ENCODE results near the gene HMOX2. TPM values are rescaled to one million over a fixed set of nuclear protein-coding genes. Genes with fewer than 3 reads are reported as not detected.

Gene HMOX2
- polyA plus RNA-seq (2014; cell fraction: cytosol; rRNA removed): 46.9 and 54.2 TPM in 2 replicates
- polyA plus RNA-seq (2014; cell fraction: nucleus; rRNA removed): 27.5 and 32.0 TPM in 2 replicates

GRCh38 chr16:4475880-4476788 is at the start of gene HMOX2:
Gene HMOX2 (plus strand): TSS chr16:4476398. CDS start chr16:4505525, 29,127 bp downstream.
- DNase-seq (ENCODE audit: low spot score): peak; percentile 92

GRCh38 chr16:4426722-4427372 is 49.4 kb upstream of the HMOX2 start:
- DNase-seq (ENCODE audit: low spot score): no peak

GRCh38 chr16:4428500-4428899 is 47.7 kb upstream of the HMOX2 start:
- DNase-seq (ENCODE audit: low spot score): no peak

GRCh38 chr16:4431023-4431422 is 45.2 kb upstream of the HMOX2 start:
- DNase-seq (ENCODE audit: low spot score): no peak

GRCh38 chr16:4433228-4433627 is 43.0 kb upstream of the HMOX2 start:
- DNase-seq (ENCODE audit: low spot score): no peak

- DNase-seq (ENCODE audit: low spot score): no peak
Measured at GRCh38 chr16:4433914-4434787, 42.0 kb upstream of the HMOX2 start.

- no peak for DNase-seq (ENCODE audit: low spot score)
Measured at GRCh38 chr16:4435337-4436067, 40.7 kb upstream of the HMOX2 start.

- no peak for DNase-seq (ENCODE audit: low spot score)
Measured at GRCh38 chr16:4437366-4437765, 38.8 kb upstream of the HMOX2 start.

- no peak for DNase-seq (ENCODE audit: low spot score)
Measured at GRCh38 chr16:4442371-4442770, 33.8 kb upstream of the HMOX2 start.

- no peak for DNase-seq (ENCODE audit: low spot score)
Measured at GRCh38 chr16:4443271-4443670, 32.9 kb upstream of the HMOX2 start.

GRCh38 chr16:4443986-4444385 is 32.2 kb upstream of the HMOX2 start:
- no peak for DNase-seq (ENCODE audit: low spot score)

- no peak for DNase-seq (ENCODE audit: low spot score)
Measured at GRCh38 chr16:4450430-4450829, 25.8 kb upstream of the HMOX2 start.

- no peak for DNase-seq (ENCODE audit: low spot score)
Measured at GRCh38 chr16:4450931-4451519, 25.2 kb upstream of the HMOX2 start.

GRCh38 chr16:4452674-4453073 is 23.5 kb upstream of the HMOX2 start:
- DNase-seq (ENCODE audit: low spot score): no peak

GRCh38 chr16:4454623-4455022 is 21.6 kb upstream of the HMOX2 start:
- no peak for DNase-seq (ENCODE audit: low spot score)

- no peak for DNase-seq (ENCODE audit: low spot score)
Measured at GRCh38 chr16:4455081-4455480, 21.1 kb upstream of the HMOX2 start.

- DNase-seq (ENCODE audit: low spot score): no peak
Measured at GRCh38 chr16:4455951-4456350, 20.2 kb upstream of the HMOX2 start.

- no peak for DNase-seq (ENCODE audit: low spot score)
Measured at GRCh38 chr16:4460936-4461249, 15.3 kb upstream of the HMOX2 start.

- no peak for DNase-seq (ENCODE audit: low spot score)
Measured at GRCh38 chr16:4461250-4462085, 14.7 kb upstream of the HMOX2 start.
